CD4-positive, alpha-beta T cell (primary cell): Measurements from ENCODE around the gene DYNLT5. TPM values are rescaled to one million over a fixed set of nuclear protein-coding genes. Genes with fewer than 3 reads are reported as not detected.

Source experiments
- ATAC-seq: fragments of 200-7000 bp; cut with Tn5 transposase; one replicate; pipeline ENCODE4 v1.10.0; 2022; ENCODE audit warnings: mild to moderate bottlenecking; ENCODE audit not compliant: poor library complexity
- CTCF ChIA-PET: fragments of 350-600 bp; sonication (Branson Sonifier 250); formaldehyde crosslinking; loops from one replicate; lab custom pipeline; 2021; ENCODE audit warnings: antibody characterized with exemption, inconsistent platforms; lab: Charles Lee
- POLR2A ChIA-PET: fragments of 350-600 bp; sonication (Branson Sonifier 250); formaldehyde crosslinking; loops from one replicate; lab custom pipeline; 2021; ENCODE audit warnings: antibody characterized with exemption, inconsistent platforms; lab: Charles Lee
- DNase-seq, 14 experiments: peaks; one replicate each; pipeline ENCODE4 v3.0.0-alpha.2; 2013 to 2020; ENCODE audit warnings: mixed read lengths in 2 of 14
- H3K27ac ChIP-seq, 2 donors: one replicate each; pipeline versions ENCODE4 v1.5.1 to v1.7.0; 2013; ENCODE audit warnings: low read length in 2 of 2, low read depth in 1 of 2, mild to moderate bottlenecking in 1 of 2
- H3K27me3 ChIP-seq, 2 experiments: 1 replicate in 1 of 2; 2 replicates in 1 of 2; pipeline versions ENCODE4 v1.6.1 to v1.7.0; 2013; ENCODE audit warnings: low read length in 2 of 2, control low read depth in 1 of 2, mild to moderate bottlenecking in 1 of 2, moderate library complexity in 1 of 2; ENCODE audit not compliant: insufficient read depth in 2 of 2, control insufficient read depth in 1 of 2
- H3K36me3 ChIP-seq: one replicate; pipeline ENCODE4 v1.6.1; 2013; ENCODE audit warnings: low read length, control low read depth; ENCODE audit not compliant: insufficient read depth
- H3K4me1 ChIP-seq: one replicate; pipeline ENCODE4 v1.6.1; 2013; ENCODE audit warnings: low read length, control low read depth; ENCODE audit not compliant: insufficient read depth
- H3K4me3 ChIP-seq: one replicate; pipeline ENCODE4 v1.5.1; 2013; ENCODE audit warnings: mild to moderate bottlenecking, low read length, moderate library complexity
- H3K9me3 ChIP-seq, 2 experiments: 1 replicate in 1 of 2; 2 replicates in 1 of 2; pipeline versions ENCODE4 v1.6.1 to v1.7.0; 2013; ENCODE audit warnings: low read length in 2 of 2, mild to moderate bottlenecking in 2 of 2, control low read depth in 1 of 2, moderate library complexity in 1 of 2; ENCODE audit not compliant: control insufficient read depth in 1 of 2, insufficient read depth in 1 of 2
- H3K27ac Mint-ChIP-seq: one replicate; pipeline ENCODE4 v1.8.0; 2020; ENCODE audit warnings: mixed read lengths
- H3K27me3 Mint-ChIP-seq: one replicate; pipeline ENCODE4 v1.8.0; 2021; ENCODE audit warnings: mixed read lengths
- H3K36me3 Mint-ChIP-seq: one replicate; pipeline ENCODE4 v1.8.0; 2021; ENCODE audit warnings: low read depth, mixed read lengths
- H3K4me1 Mint-ChIP-seq: one replicate; pipeline ENCODE4 v1.8.0; 2021; ENCODE audit warnings: low read depth, mixed read lengths
- H3K4me3 Mint-ChIP-seq: one replicate; pipeline ENCODE4 v1.8.0; 2020; ENCODE audit warnings: mild to moderate bottlenecking, mixed read lengths
- H3K9me3 Mint-ChIP-seq: one replicate; pipeline ENCODE4 v1.8.0; 2020; ENCODE audit warnings: mixed read lengths
- CTCF ChIP-seq: fragments of 200-600 bp; IDR thresholded peaks from one replicate; pipeline ENCODE4 v1.8.0; 2022; ENCODE audit warnings: antibody characterized with exemption, mild to moderate bottlenecking
- intact Hi-C, 2 experiments: fragments of 100-400 bp; cut with DNase I in 1 of 2; cut with micrococcal nuclease in 1 of 2; formaldehyde crosslinking; loops; one replicate each; pipeline versions ENCODE4 v1.15.1 to v1.9.0; 2023 to 2025; cut with DNase I, micrococcal nuclease
- total RNA-seq, 174 experiments: library from RNA in 2 of 174; stranded (reverse) in 2 of 174; gene quantifications; one replicate each; pipeline ENCODE4 v1.2.3 and lab custom pipeline; 2021 to 2026

DYNLT5 gene
- total RNA-seq, 2 experiments from 2014 or later, result not detected

GRCh38 chr1:66711420-66711819, 40.8 kb upstream of the DYNLT5 start:
- no peaks in the 10 kb centered on the region for H3K36me3 ChIP-seq
- intact Hi-C loops, result no loop called here
- Mint-ChIP-seq H3K4me3 (no peak overlapping the region), H3K36me3 (no peaks in the 10 kb centered on the region), H3K27ac (no peak overlapping the region), H3K9me3 (no peaks in the 10 kb centered on the region), H3K27me3 (peaks cover 5% of the 10 kb centered on the region), H3K4me1 (no peaks in the 10 kb centered on the region)
- H3K27me3 ChIP-seq, result no peaks in the 10 kb centered on the region
- POLR2A ChIA-PET, result no interaction called here
- no peak overlapping the region for H3K4me3 ChIP-seq
- no peak overlapping the region for H3K27ac ChIP-seq
- DNase-seq, result no peak
- CTCF ChIA-PET, result no interaction called here
- no peak for ATAC-seq
- no peak for TF ChIP-seq CTCF
- H3K4me1 ChIP-seq, result no peaks in the 10 kb centered on the region
- no peaks in the 10 kb centered on the region for H3K9me3 ChIP-seq

GRCh38 chr1:66712839-66713238, 39.4 kb upstream of the DYNLT5 start:
- no peaks in the 10 kb centered on the region for H3K9me3 Mint-ChIP-seq
- no peak overlapping the region for H3K4me3 Mint-ChIP-seq
- ChIA-PET POLR2A (no interaction called here), CTCF (no interaction called here)
- intact Hi-C loops, result no loop called here
- H3K4me1 Mint-ChIP-seq, result no peaks in the 10 kb centered on the region
- DNase-seq, result no peak
- Histone ChIP-seq H3K9me3 (no peaks in the 10 kb centered on the region), H3K4me3 (no peak overlapping the region), H3K27me3 (no peaks in the 10 kb centered on the region), H3K36me3 (no peaks in the 10 kb centered on the region), H3K27ac (no peak overlapping the region), H3K4me1 (no peaks in the 10 kb centered on the region)
- H3K36me3 Mint-ChIP-seq, result no peaks in the 10 kb centered on the region
- peaks cover 5% of the 10 kb centered on the region for H3K27me3 Mint-ChIP-seq
- TF ChIP-seq CTCF, result no peak
- ATAC-seq, result no peak
- no peak overlapping the region for H3K27ac Mint-ChIP-seq

GRCh38 chr1:66723985-66724384, 28.3 kb upstream of the DYNLT5 start:
- no peaks in the 10 kb centered on the region for H3K36me3 Mint-ChIP-seq
- H3K27me3 Mint-ChIP-seq, result peaks cover 15% of the 10 kb centered on the region
- no peak overlapping the region for H3K27ac Mint-ChIP-seq
- no peak overlapping the region for H3K4me3 ChIP-seq
- peaks cover 0 to 3% of the 10 kb centered on the region in 2 experiments for H3K27me3 ChIP-seq
- H3K4me1 ChIP-seq, result no peaks in the 10 kb centered on the region
- intact Hi-C loops, result no loop called here
- no peaks in the 10 kb centered on the region for H3K36me3 ChIP-seq
- ATAC-seq, result no peak
- H3K4me1 Mint-ChIP-seq, result peaks cover 13% of the 10 kb centered on the region
- no peak for TF ChIP-seq CTCF
- no peaks in the 10 kb centered on the region for H3K9me3 ChIP-seq
- H3K9me3 Mint-ChIP-seq, result no peaks in the 10 kb centered on the region
- DNase-seq, result no peak
- H3K4me3 Mint-ChIP-seq, result no peak overlapping the region
- ChIA-PET CTCF (interaction anchor here (1.1 kb wide), 1 partner anchor 33 kb away, joined by 3 read pairs; no protein-coding TSS in a partner anchor), POLR2A (no interaction called here)
- no peak overlapping the region for H3K27ac ChIP-seq
